ENCODE data around the gene ACAD10. TPM values are rescaled to one million over a fixed set of nuclear protein-coding genes. Genes with fewer than 3 reads are reported as not detected.

The ACAD10 gene
- total and polyA plus RNA-seq, 2 of the 13 experiments (the other 11 are each of a cell fraction or from before 2014, with no cell fraction given): 15.2 to 16.3 TPM

- TF ChIP-seq MAX (IDR thresholded peaks at IDR 0.05) (peak; percentile 70), ZNF746 (CRISPR knock-in tag; IDR thresholded peaks at IDR 0.05) (no peak), DR1 (CRISPR knock-in tag; IDR thresholded peaks at IDR 0.05) (0 out of 2 replicates have a peak, but pooled peaks have one; percentile 49), NR2F6 (IDR thresholded peaks at IDR 0.05) (no peak), NR2F6 (CRISPR knock-in tag; IDR thresholded peaks at IDR 0.05) (peak; percentile 76), DBP (CRISPR knock-in tag; IDR thresholded peaks at IDR 0.05; ENCODE audit: not compliant biosample characterization) (peak; percentile 6), ARID4A (CRISPR knock-in tag; IDR thresholded peaks at IDR 0.05; ENCODE audit: borderline replicate concordance) (peak; percentile 98), ZNF773 (CRISPR knock-in tag; IDR thresholded peaks at IDR 0.05; ENCODE audit: borderline replicate concordance) (peak; percentile 9; the same call in 1 of the 2 replicates), ZFP90 (CRISPR knock-in tag; IDR thresholded peaks at IDR 0.05; ENCODE audit: borderline replicate concordance) (peak; percentile 57; the same call in 1 of the 2 replicates), ETS1 (CRISPR knock-in tag; IDR thresholded peaks at IDR 0.05) (no peak; the same call in 1 of the 2 replicates), CEBPZ (IDR thresholded peaks at IDR 0.05; ENCODE audit: low read length) (no peak), BCL6 (CRISPR knock-in tag; IDR thresholded peaks at IDR 0.05) (0 out of 2 replicates have a peak, but pooled peaks have one; percentile 22), ZNF574 (CRISPR knock-in tag; IDR thresholded peaks at IDR 0.05) (peak; percentile 91), CEBPG (CRISPR knock-in tag; IDR thresholded peaks at IDR 0.05) (peak; percentile 38; the same call in 1 of the 2 replicates), ZFP62 (CRISPR knock-in tag; IDR thresholded peaks at IDR 0.05) (no peak), HOXA3 (CRISPR knock-in tag; IDR thresholded peaks at IDR 0.05) (peak; percentile 78; the same call in 1 of the 2 replicates)
Measured at GRCh38 chr12:111685811-111686573, at the start of gene ACAD10, which contains the start of gene BRAP (continued).

All from HepG2 (cell line).